Measurements from ENCODE around the gene NHLRC3.
A peak's percentile ranks its signal among the peaks of the same experiment; 100 is the strongest.
"Not testable (repeated sequence)": the region's sequence is repeated elsewhere in the genome, so short reads cannot be mapped to it uniquely, and the experiment has no call there.

The NHLRC3 gene

GRCh38 chr13:39044536-39044935 lies 6.3 kb downstream of the NHLRC3 start:
- DNase-seq (ENCODE audit: low read depth in 2 of 2), result no peak

GRCh38 chr13:39047560-39047959 lies 9.3 kb downstream of the NHLRC3 start:
- no peak for DNase-seq (ENCODE audit: low read depth in 2 of 2)

DNA sequence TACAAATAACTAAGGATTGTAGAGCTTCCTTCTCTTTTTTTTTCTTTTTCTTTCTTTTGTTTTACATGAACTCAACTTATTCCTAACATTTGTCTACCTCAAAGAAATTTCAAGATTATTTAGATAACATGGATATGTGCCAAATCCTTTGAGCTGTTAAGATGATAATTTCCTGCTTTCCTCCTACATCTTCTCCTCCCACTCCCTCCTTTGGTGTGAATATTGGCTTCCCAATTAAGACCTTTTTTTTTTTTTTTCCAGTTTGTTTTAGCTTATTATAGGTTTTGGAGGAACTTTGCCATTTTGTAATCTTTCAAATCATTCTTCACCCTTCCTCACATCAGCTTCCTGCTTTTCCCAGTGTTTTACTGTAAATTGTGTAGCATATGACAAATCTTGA lies 10.6 kb downstream of the NHLRC3 start:
- no peak for DNase-seq (ENCODE audit: low read depth in 2 of 2)

DNA sequence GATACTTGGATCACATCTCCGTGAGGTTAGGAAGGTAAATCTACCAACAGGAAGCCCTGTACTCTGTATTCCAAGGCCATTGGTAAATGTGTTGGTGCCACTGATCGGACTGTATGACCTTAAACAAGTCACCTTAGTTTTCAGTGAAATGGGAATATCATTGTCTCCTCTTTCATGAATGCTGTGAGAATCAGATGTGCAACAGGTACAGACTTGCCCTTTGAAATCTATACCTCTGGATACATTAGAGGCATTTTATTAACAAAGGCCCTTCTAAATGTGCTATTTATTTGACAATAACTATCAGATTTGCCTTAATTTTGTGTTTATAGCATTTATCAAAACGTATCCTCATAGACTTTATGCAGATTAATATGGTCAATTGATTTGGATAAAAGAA lies 11.0 kb downstream of the NHLRC3 start:
- no peak for DNase-seq (ENCODE audit: low read depth in 2 of 2)

GRCh38 chr13:39051157-39051556 lies 12.9 kb downstream of the NHLRC3 start:
- DNase-seq (ENCODE audit: low read depth in 2 of 2), result peak; percentile 8 to 17

DNA sequence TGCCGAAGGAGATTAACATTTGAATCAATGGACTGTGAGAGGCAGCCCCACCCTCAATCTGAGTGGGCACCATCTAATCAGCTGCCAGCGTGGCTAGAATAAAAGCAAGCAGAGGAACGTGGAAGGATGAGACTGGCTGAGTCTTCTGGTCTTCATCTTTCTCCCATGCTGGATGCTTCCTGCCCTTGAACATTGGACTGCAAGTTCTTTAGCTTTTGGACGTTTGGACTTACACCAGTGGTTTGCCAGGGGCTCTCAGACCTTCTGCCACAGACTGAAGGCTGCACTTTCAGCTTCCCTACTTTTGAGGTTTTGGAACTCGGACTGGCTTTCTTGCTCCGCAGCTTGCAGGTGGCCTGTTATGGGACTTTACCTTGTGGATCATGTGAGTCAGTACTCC lies 14.7 kb downstream of the NHLRC3 start:
- DNase-seq (ENCODE audit: low read depth in 2 of 2), result no peak

- no peak for DNase-seq (ENCODE audit: low read depth in 2 of 2)
Measured at GRCh38 chr13:39054112-39054511, 15.9 kb downstream of the NHLRC3 start.

- no peak for DNase-seq (ENCODE audit: low read depth in 2 of 2)
Measured at GRCh38 chr13:39056018-39056417, 17.8 kb downstream of the NHLRC3 start.

GRCh38 chr13:39058040-39058439 lies 19.8 kb downstream of the NHLRC3 start:
- no peak for DNase-seq (ENCODE audit: low read depth in 2 of 2)

GRCh38 chr13:39062004-39062403 lies 23.7 kb downstream of the NHLRC3 start:
- DNase-seq (ENCODE audit: low read depth in 2 of 2), result no peak

DNA sequence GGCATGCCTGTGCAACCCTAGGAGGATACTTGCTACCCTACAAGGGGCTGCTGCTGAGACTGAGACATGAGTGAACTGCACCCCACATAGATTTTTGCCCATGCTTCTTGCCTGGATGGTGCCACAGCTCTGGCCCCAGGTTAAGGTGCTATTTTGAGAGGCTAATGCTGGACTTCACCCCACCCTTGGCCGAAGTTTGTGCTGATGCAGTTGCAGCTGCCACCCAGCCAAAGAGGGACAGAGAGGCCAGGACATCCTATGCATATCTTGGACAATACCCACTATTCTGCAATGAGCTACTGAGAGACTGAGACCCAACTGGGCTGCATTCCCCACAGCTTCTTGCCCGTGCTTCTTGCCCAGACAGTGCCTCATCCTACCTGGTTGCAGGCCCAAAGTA lies 34.6 kb downstream of the NHLRC3 start:
- DNase-seq (ENCODE audit: low read depth in 2 of 2), result no peak

DNA sequence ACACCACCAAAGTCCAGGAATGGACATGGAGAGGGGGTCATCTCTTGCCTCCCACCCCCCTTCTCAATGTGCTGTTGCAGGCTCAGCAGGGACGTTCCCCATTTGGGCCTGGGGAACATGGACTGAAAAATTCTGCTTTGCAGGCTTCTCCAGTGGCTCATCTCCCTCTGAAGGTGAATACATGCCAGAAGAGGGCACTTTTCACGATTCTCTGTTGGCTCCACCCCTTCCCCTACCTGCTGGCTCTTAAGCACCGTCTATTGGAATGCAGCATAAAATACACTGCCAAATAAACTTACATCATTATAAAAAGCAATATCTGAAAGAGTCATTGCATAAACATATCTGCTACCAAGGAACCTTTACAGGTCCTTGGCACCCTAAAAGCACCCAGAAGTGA lies 35.7 kb downstream of the NHLRC3 start:
- DNase-seq (ENCODE audit: low read depth in 2 of 2), result no peak

DNA sequence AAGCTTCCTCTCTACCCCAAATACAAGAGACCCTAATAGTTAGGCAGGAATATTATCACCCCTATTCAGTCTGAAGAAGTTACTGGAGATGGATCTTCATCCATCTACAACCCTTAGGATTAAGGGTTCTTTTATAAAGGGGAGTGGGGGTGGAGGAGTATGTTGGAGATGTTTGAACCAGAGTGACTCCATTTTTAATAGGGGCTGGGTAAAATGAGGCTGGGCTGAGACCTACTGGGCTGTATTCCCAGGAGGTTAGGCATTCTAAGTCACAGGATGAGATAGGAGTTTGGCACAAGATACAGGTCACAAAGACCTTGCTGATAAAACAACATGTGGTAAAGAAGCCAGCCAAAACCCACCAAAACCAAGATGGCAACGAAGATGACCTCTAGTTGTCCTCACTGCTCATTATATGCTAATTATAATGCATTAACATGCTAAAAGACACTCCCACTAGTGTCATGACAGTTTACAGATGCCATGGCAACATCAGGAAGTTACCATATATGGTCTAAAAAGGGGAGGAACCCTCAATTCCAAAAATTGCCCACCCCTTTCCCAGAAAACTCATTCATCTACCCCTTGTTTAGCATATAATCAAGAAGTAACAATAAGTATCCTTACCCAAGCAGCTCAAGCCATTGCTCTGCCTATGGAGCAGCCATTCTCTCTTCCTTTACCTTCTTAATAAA lies 48.1 kb downstream of the NHLRC3 start:
- not testable (repeated sequence) for DNase-seq (ENCODE audit: low read depth in 2 of 2)

DNA sequence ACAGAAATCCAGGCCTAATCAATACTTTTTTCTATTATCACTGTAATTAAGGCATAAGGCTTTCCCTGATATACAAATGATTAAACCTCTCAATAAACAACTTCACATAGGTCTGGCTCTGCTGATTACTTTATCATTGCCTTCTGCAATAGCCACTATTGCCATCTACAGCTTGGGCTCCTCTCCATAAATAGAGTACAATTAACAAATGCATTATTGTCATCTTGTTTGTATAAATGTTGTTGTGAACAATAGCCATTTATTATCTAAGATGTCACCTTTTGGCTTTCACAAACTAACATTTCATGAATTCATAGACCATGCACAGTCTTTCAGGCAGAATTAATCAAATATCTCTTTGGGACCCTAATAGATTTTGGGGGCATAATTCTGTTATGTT lies 53.3 kb downstream of the NHLRC3 start:
- DNase-seq (ENCODE audit: low read depth in 2 of 2), result no peak

- no peak for DNase-seq (ENCODE audit: low read depth in 2 of 2)
Measured at GRCh38 chr13:39095500-39095899, 57.2 kb downstream of the NHLRC3 start.

- DNase-seq (ENCODE audit: low read depth in 2 of 2), result no peak
Measured at GRCh38 chr13:39099231-39099630, 61.0 kb downstream of the NHLRC3 start.
